Measurements from ENCODE around the gene SAP130.

Gene SAP130

DNA sequence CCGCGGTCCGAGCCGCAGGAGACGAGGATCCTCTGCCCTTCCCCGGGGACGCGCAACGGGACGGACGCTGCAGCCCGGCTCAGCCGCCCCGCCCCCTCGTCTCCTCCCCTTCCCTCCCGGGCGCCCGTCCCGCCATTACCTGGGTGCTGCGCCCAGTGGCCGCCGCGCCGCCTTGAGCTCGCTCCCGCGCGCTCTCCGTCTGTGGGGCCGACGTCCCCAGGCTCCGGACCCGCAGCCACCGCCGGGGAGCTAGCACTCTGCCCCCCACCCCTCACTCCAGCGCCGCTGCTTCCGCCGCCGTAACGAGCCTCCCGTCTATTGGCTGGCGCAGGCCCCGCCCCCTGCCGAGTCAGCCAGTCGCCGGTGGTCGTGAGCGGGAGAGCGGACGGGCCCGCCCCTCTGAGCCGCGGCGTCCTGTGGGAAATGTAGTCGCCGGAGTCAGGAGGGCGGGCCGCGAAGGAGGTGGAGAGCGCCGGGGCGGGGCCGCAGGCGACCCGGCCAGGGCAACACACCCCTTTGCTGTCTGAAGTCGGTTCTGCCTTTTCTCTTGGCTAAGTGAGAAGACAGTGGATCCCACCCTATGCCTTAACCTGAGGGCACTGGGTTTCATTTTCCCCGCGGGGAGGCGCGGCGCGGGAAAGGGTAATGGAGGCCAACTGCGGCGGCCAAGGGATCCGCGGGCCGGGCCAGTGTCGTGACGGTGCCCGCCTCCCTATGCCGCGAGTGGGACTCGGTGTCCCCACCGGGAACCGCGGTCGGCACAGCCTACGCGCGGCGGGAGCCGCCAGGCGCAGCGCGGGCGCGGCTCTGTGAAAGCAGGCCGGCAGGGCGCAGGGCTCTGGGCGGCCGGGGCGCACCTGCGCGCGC is at the start of gene SAP130:
TSS of gene SAP130 (minus strand) at position 259 of the 867 bp plus-strand sequence. CDS start 1,767 bp downstream, outside the sequence.
- DNase-seq (ENCODE audit: low read depth) = peak; percentile 98

GRCh38 chr2:128076461-128077106 is 48.7 kb upstream of the SAP130 start:
- no peak for DNase-seq (ENCODE audit: low read depth)

- DNase-seq (ENCODE audit: low read depth) = no peak
These were observed 45.4 kb upstream of the SAP130 start for GRCh38 chr2:128073278-128073677.

- DNase-seq (ENCODE audit: low read depth) = no peak
These were observed 41.9 kb upstream of the SAP130 start for GRCh38 chr2:128069769-128070168.

GRCh38 chr2:128064353-128064752 is 36.5 kb upstream of the SAP130 start:
- no peak for DNase-seq (ENCODE audit: low read depth)

GRCh38 chr2:128062571-128062970 is 34.7 kb upstream of the SAP130 start:
- DNase-seq (ENCODE audit: low read depth) = no peak

GRCh38 chr2:128058114-128058513 is 30.3 kb upstream of the SAP130 start:
- no peak for DNase-seq (ENCODE audit: low read depth)

DNA sequence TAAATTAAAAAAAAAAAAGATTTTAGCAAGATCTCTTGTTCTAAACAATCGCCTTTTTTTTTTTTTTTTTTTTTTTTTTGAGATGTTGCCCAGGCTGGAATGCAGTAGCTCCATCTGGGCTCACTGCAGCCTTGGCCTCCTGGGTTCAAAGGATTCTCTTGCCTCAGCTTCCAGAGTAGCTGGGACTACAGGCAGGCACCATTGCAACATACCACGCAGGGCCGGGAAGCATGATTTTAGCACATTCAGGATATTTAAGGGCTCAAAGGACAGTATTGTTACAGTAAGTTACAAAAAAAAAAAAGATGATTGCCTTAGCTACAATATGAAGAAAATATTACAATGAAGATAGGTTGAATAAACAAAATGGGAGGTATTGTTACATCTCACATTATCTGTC is 29.5 kb upstream of the SAP130 start:
- no peak for DNase-seq (ENCODE audit: low read depth)

GRCh38 chr2:128054104-128054885 is 26.4 kb upstream of the SAP130 start:
- no peak for DNase-seq (ENCODE audit: low read depth)

DNA sequence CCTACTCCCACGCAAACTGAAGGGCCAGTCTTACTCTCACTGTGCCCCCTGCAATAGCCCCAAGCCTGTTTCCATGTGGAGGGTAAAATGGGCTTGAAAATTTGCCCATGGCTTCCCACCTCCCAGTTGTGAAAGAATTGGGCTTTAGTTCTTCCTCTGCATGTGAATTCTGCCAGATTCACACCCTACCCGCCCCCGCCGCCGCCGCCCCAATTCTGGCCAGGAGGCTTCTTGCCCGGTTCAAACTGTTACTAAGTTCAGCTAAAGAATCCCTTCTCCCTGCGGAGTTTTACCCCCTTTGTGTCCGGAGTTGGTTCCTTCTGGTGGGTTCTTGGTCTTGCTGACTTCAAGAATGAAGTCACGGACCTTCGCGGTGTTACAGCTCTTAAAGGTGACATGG is 25.5 kb upstream of the SAP130 start:
- DNase-seq (ENCODE audit: low read depth) = no peak

DNA sequence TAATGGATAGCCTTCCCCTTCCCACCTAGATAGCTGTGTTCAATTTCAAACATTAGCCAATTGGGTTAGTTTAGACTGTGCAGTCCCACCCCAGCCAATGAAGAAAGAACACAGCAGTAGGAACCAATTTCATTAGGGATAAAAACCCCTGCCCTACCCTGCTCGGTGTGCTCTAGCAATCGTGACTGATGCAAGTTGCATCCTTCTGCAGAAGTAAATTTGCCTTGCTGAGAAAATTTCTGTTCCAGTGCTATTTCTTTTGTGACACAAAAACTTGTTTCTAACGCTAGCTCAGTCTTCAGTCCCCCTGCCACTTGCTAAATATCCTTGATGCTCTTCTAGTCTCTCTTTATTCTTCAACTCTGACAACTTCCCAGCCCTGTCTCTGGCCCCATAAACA is 15.2 kb upstream of the SAP130 start:
- DNase-seq (ENCODE audit: low read depth) = no peak

DNA sequence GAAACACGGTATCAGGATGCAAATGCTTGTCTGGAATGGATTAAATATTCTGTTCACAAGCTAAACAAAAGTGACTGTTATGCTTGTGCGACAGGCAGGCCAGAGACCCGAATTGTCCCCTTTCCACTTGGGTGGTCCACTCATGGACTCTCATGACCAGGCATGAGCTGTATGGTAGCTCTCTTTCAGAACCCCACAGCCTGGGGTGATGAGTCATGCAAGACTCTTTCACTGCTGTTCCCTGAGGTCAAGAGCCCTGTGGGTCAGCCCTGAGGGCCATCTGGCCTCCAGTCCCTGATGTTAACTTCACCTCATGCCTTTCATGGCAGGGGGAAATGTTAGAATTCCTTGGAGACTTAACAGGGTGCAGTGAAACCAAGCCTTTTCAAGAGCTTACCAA is 13.7 kb upstream of the SAP130 start:
- no peak for DNase-seq (ENCODE audit: low read depth)

- DNase-seq (ENCODE audit: low read depth) = no peak
These were observed 12.4 kb upstream of the SAP130 start for GRCh38 chr2:128040166-128040771.

DNA sequence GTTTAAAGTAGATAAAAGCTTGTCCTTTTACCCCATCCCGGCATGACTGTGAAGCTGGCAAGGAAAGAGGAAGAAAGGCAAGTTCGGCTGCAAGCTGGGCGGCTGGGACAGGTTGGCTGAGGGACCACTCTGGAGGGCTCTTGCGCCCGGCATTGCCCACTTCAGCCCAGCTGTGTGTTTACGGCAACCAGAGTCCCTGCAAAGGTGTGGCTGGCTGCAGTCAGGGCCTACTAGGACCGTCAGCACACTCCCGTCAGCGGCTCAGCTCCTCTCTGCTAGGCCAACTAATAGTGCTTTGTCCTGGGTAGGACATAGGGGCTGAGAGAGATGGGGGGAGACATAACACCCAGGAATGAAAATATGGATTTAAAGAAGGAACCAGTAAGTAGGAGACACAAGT is 11.7 kb upstream of the SAP130 start:
- no peak for DNase-seq (ENCODE audit: low read depth)

- DNase-seq (ENCODE audit: low read depth) = no peak
These were observed 10.6 kb upstream of the SAP130 start for GRCh38 chr2:128038411-128038810.

- DNase-seq (ENCODE audit: low read depth) = no peak
These were observed 9.8 kb upstream of the SAP130 start for GRCh38 chr2:128037649-128038048.

DNA sequence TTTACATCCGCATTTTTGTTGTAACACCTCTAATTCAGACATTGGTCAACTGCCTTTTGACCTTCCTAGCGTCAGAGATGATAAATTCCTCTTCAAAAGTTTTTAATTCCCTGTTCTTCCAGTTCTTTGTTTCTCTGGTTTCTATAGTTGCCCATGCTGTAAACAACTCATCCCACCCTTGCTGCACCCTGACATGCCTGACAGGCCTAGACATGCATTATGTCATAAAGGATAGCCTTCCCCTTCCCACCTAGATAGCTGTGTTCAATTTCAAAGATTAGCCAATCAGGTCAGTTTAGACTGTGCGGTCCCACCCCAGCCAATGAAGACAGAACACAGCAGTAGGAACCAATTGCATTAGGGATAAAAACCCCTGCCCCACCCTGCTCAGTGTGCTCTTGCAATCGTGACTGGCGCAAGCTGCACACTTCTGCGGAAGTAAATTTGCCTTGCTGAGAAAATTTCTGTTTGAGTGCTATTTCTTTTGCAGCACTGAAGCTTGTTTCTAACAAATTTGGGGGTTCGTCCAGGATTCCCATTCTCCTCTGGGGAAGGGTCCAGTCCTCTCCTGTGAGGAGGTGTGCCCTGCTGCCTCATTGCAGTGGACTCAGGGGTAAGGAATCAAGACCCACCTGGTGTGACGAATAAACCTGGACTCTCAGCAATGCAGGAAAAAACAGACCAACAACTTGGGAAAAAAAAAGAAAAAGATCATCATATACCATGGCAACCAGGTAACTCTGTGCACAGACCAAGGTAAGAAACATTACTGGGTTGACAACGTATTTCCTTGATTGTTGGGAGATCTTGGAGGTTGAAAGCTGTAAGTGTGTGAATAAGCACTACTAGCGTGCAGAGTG is 9.1 kb upstream of the SAP130 start:
- DNase-seq (ENCODE audit: low read depth) = no peak

GRCh38 chr2:128032092-128032491 is 4.2 kb upstream of the SAP130 start:
- no peak for DNase-seq (ENCODE audit: low read depth)

GRCh38 chr2:128028668-128029054 is 802 bp upstream of the SAP130 start:
- no peak for DNase-seq (ENCODE audit: low read depth)

GRCh38 chr2:128027278-128027800 is 520 bp downstream of the SAP130 start:
- DNase-seq (ENCODE audit: low read depth) = peak; percentile 100

All from activated T-helper 1 cell treated with Interleukin-2 at 50 U/mL for 16 hours (primary cell).